NCI-H748 treated with DMSO at 0.1 percent for 48 hours (cell line): ENCODE measurements around the gene MUC3A.
"Not testable (repeated sequence)": the region's sequence is repeated elsewhere in the genome, so short reads cannot be mapped to it uniquely, and the experiment has no call there.

Source experiments
- DNase-seq: peaks from one replicate; lab custom pipeline; 2025; lab: John Stamatoyannopoulos, UW

The MUC3A gene

DNA sequence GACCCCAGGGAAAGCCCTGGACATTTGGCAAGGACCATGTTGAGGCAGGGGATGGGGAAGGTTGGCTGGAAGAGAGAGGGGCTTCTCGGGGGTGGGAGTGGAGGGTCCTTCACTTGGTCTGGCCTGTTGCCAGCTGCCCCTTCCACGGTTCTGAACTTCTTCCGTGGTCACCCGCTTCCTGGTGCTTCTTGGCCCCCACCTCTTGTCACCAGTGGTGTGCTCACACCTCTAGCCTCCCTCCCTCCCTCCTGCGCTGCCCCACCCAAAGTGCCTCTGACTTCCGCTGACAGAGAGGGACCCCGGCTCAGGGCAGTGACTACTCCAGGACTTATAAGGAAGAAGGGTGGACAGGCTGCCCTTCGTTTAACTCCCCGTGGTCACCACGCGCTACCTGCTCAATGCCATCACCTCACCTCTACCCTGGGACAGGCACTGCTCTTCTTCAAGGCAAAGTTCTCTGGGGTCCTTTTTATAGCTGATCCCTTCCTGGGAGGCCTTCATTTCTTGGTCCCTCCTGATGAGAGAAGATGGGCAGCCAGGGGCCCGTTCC, 19.8 kb downstream of the MUC3A start, which contains the start of gene MUC12:
TSS of gene MUC12 (plus strand) at position 500 of the 550 bp plus-strand sequence. CDS start 58 bp downstream, outside the sequence.
- DNase-seq = no peak

DNA sequence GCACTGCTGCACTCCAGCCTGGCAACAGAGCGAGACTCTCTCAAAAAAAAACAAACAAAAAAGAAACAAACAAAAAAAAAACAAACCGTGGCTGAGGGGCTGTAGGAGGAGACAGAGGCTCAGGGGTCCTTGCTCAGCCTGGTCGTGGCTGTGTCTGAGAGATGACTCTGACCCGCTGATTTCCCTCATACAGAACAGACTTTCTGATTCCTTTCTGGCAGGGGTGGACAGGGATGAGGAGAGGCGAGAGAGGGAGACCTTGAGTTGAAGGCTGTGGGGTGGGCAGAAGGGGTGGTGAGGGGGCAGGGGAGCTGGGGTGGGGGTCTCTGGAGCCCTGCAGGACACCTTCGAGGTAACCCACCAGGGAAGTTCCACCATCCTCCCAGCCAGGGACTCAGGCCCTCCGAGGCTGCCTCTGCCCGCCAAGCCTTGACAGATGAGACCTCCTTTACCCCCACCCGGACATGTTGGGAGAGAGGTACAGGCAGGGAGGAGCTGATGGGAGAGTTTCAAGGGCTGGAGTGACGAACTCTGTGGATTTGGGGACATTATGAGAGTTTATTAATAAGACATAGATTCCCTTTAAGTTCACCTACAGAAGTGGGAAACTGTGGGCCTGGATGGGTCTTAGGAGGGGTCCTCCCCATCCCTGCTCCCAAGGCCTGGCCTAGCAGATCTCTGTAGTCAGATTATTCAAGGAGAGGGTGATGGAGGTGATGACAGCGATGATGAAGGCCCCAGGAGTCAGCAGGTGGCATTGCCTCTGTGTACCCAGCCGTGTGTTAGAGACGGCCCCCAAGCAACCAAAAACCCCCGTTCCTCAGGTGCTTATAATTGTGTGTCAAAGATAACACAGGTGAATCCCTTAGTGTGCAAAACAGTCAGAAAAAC, 22.0 kb downstream of the MUC3A start:
- DNase-seq = no peak

- no peak for DNase-seq
Observed at GRCh38 chr7:100972002-100972347, 22.6 kb downstream of the MUC3A start.

DNA sequence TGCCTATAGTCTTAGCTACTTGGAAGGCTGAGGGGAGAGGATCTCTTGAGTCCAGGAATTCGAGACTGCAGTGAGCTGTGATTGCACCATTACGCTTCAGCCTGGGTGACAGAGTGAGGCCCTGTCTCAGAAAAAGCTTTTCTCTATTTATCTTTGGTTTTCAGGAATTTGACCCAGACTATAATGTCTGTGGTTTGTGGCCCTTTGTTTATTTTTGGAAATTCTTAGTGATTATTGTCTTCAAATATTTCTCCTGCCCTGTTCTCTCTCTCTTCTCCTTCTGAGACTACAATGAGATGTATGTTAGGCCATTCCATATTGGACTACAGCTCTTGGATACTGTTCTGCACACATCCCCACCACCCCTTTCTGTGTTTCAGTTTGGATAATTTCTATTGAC, 24.7 kb downstream of the MUC3A start:
- DNase-seq = no peak

DNA sequence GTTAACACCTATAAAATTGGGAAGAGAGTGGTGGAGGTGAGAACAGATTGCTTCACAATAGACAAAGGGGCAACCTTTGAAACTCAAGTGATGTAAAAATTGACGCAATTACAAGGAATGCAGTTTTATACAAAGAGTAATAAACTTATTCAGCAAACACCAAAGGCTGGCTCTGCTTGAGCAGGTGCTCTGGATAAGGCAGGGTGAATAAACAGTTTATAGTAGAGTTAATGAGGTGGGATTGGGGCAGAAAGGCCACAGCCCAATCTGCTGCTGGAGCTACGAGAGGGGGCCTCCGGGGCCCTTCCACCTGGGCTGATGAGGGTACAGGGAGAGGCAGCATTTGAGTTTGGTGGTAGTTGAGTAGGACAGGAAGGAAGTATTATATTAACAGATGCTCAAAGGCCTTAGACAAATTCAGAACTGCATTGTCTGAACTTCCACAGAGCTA, 26.1 kb downstream of the MUC3A start:
- DNase-seq = no peak

GRCh38 chr7:100978300-100978699, 29.0 kb downstream of the MUC3A start:
- DNase-seq = no peak

DNA sequence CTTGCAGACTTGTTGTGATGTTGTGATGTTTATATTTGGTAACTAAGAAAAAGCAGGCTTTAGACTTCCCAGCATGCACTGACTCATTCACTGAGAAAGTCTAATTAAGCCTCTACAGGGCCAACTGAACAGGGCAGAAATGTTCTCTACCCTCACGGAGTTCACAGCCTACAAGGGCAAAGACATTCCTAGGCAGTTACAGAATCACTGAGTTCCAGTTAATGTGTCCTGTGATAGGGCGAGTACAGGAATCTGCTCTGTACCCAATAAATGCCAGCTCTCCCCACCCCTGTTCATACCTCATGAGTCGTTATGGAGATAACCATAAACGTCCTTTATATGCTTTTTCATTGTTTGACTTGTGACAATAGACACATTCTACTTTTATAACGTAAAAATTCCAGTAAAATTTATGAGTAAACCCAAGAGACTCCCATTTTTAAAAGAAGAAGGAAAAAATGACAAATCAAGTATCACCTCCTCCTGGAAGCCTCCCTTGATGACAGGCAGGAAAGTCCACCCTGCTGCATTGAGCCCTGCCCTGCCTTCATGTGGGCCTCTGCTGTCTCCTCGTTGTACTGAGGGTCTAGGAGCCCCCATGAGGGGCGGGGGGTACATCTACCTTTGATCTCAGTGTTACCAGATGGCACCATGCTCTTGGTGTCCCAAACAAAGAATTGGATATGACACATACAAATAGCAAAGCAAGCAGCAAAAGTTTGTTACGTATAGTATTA, 34.3 kb downstream of the MUC3A start:
- DNase-seq = no peak

DNA sequence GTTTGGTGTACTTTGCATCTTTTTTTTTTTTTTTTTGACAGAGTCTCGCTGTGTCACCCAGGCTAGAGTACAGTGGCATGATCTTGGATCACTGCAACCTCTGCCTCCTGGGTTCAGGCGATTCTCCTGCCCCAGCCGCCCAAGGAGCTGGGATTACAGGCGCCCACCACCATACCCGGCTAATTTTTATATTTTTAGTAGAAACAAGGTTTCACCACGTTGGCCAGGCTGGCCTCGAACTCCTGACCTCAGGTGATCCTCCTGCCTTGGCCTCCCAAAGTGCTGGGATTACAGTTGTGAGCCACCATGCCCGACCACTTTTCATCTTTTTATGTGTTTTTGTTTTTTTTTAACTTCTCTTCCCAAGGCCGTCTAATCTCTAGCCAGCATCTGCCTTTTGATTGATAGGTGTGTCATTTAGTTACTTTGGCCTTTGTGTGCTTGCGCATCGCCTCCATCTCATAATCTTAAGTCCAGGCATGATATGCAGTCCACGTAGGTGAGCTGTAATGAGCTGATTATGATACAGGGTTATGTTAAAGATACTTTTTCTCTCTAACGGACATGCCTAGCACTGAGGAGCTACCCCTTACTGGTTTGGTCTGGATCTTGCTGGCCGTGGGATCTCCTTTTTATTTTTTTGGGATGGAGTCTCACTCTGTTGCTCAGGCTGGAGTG, 35.0 kb downstream of the MUC3A start:
- DNase-seq = not testable (repeated sequence)

GRCh38 chr7:100985033-100985797, 35.9 kb downstream of the MUC3A start:
- DNase-seq = not testable (repeated sequence)

DNA sequence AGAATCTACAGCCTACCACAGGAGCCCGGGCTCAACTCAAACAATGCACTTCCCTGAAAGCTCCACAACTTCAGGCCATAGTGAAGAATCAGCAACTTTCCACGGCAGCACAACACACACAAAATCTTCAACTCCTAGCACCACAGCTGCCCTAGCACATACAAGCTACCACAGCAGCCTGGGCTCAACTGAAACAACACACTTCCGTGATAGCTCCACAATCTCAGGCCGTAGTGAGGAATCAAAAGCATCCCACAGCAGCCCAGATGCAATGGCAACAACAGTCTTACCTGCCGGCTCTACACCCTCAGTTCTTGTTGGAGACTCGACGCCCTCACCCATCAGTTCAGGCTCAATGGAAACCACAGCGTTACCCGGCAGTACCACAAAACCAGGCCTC, 42.3 kb downstream of the MUC3A start:
- DNase-seq = no peak

DNA sequence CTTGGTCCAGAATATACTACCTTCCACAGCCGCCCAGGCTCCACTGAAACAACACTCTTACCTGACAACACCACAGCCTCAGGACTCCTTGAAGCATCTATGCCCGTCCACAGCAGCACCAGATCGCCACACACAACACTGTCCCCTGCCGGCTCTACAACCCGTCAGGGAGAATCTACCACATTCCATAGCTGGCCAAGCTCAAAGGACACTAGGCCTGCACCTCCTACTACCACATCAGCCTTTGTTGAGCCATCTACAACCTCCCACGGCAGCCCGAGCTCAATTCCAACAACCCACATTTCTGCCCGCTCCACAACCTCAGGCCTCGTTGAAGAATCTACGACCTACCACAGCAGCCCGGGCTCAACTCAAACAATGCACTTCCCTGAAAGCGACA, 42.9 kb downstream of the MUC3A start:
- not testable (repeated sequence) for DNase-seq

DNA sequence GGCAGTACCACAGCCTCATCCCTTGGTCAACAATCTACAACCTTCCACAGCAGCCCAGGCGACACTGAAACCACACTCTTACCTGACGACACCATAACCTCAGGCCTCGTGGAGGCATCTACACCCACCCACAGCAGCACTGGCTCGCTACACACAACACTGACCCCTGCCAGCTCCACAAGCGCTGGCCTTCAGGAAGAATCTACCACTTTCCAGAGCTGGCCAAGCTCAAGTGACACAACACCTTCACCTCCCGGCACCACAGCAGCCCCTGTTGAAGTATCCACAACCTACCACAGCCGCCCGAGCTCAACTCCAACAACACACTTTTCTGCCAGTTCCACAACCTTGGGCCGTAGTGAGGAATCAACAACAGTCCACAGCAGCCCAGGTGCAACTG, 45.3 kb downstream of the MUC3A start:
- DNase-seq = not testable (repeated sequence)

DNA sequence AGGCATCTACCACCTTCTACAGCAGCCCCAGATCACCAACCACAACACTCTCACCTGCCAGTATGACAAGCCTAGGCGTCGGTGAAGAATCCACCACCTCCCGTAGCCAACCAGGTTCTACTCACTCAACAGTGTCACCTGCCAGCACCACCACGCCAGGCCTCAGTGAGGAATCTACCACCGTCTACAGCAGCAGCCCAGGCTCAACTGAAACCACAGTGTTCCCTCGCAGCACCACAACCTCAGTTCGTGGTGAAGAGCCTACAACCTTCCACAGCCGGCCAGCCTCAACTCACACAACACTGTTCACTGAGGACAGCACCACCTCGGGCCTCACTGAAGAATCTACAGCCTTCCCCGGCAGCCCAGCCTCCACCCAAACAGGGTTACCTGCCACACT, 49.2 kb downstream of the MUC3A start:
- DNase-seq = not testable (repeated sequence)

DNA sequence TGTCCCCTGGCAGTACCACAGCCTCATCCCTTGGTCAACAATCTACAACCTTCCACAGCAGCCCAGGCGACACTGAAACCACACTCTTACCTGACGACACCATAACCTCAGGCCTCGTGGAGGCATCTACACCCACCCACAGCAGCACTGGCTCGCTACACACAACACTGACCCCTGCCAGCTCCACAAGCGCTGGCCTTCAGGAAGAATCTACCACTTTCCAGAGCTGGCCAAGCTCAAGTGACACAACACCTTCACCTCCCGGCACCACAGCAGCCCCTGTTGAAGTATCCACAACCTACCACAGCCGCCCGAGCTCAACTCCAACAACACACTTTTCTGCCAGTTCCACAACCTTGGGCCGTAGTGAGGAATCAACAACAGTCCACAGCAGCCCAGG, 50.0 kb downstream of the MUC3A start:
- not testable (repeated sequence) for DNase-seq

- not testable (repeated sequence) for DNase-seq
Observed at GRCh38 chr7:101000025-101000424, 50.7 kb downstream of the MUC3A start.

DNA sequence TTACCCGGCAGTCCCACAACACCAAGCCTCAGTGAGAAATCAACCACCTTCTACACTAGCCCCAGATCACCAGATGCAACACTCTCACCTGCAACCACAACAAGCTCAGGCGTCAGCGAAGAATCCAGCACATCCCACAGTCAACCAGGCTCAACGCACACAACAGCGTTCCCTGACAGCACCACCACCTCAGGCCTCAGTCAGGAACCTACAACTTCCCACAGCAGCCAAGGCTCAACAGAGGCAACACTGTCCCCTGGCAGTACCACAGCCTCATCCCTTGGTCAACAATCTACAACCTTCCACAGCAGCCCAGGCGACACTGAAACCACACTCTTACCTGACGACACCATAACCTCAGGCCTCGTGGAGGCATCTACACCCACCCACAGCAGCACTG, 53.0 kb downstream of the MUC3A start:
- DNase-seq = not testable (repeated sequence)

DNA sequence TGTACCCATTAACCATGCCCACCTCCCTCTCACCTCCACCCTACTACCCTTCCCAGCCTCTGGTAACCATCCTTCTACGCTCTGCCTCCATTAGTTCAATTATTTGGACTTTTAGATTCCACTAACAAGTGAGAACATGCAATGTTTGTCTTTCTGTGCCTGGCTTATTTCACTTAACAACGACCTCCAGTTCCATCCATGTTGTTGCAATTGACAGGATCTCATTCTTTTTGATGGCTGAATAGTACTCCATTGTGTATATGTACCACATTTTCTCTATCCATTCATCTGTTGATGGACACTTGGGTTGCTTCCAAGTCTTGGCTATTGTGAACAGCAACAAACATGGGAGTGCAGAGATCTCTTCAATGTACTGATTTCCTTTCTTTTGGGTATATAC, 58.0 kb downstream of the MUC3A start:
- not testable (repeated sequence) for DNase-seq

GRCh38 chr7:101009629-101010028, 60.3 kb downstream of the MUC3A start:
- DNase-seq = no peak

DNA sequence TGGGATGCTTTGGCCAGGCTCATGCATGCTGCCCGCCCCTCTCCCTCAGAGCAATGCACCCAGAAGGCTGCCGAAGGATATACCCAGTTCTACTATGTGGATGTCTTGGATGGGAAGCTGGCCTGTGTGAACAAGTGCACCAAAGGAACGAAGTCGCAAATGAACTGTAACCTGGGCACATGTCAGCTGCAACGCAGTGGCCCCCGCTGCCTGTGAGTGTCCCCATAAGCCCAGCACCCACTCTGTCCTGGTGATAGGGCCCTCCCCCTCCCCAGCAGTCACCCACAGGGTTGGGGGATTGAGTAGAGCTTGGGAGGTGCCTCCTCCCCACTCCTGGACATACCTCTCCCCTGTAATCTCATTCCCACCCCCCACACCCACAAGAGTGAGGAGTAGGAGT, 63.6 kb downstream of the MUC3A start:
- DNase-seq = no peak

GRCh38 chr7:101015626-101016025, 66.3 kb downstream of the MUC3A start:
- no peak for DNase-seq

- DNase-seq = peak; percentile 22
Observed at GRCh38 chr7:101017064-101017777, 67.9 kb downstream of the MUC3A start.
